Measurements from ENCODE around the gene ERMAP.

Gene ERMAP

GRCh38 chr1:42876009-42876408, 59.1 kb downstream of the ERMAP start:
- DNase-seq = no peak

GRCh38 chr1:42877380-42877779, 60.5 kb downstream of the ERMAP start:
- no peak for DNase-seq

DNA sequence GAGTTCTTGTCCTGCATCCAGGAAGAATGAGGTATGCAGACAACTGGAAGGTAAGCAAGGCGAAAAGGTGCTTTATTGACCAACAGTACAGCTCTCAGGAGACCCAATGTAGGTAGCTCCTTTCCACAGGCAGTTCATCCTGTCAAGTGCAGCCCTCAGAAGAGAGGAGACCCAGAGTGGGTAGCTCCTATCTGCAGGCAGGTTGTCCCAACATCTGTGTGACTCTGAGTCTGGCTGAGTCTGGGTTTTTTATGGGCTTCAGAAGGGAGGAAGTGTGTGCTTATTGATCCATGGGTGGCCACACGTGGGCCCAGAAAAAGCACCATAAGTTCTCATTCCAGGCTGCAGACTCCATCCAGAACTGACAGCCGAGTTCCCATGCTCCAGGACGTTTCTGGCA, 63.5 kb downstream of the ERMAP start:
- no peak for DNase-seq

DNA sequence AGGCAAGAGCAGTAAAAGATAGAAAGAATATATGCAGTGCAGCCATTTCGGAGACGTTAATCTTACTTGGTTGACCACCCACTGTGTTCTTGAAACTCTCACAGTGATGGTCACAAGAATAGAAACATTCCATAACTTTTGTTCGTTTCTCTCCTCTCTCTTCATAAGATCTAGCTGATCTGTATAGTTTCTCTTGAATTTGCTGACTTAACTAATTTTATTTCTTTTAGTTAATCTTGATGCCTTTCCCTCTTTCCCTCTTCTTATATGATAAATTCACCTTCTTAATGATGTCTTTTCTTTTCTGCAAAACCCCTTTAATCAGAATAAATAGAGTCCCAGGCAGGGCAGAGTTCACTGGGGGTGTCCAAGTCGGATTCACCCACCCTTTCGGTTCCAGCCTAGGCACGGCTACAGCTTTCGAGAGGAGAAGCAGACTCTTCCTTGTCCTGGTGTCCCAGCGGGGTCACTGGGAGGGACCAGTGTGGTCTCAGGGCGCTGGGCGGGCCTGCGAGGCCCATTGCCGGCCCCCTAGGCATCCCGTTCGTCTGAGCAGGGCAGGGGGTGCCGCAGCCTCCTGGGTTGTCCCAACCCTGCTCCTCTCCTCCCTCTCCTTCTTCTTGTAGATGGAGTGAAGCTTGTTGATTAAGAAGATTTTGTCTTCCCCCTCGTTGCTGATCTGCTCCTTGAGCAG, 69.3 kb downstream of the ERMAP start:
- DNase-seq = no peak

DNA sequence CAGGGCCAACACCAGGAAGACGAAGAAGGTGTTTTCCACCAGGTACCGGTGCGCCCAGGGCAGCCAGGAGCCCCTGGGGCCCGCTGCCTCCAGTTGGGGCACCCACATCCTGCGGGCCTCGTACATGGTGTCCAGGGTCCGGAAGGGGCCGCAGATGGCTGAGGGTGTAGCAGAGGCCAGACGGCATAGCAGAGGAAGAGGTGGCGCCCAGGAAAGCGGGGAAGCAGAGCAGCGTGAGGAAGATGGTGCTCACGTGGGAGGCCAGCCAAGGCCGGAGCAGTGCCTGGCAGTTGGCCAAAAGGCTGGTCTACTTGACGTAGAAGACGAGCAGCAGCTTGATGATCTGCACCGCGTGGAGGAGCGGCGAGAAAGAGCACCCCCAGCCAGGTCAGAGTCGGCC, 69.9 kb downstream of the ERMAP start:
- no peak for DNase-seq

GRCh38 chr1:42887366-42887765, 70.4 kb downstream of the ERMAP start:
- DNase-seq = no peak

DNA sequence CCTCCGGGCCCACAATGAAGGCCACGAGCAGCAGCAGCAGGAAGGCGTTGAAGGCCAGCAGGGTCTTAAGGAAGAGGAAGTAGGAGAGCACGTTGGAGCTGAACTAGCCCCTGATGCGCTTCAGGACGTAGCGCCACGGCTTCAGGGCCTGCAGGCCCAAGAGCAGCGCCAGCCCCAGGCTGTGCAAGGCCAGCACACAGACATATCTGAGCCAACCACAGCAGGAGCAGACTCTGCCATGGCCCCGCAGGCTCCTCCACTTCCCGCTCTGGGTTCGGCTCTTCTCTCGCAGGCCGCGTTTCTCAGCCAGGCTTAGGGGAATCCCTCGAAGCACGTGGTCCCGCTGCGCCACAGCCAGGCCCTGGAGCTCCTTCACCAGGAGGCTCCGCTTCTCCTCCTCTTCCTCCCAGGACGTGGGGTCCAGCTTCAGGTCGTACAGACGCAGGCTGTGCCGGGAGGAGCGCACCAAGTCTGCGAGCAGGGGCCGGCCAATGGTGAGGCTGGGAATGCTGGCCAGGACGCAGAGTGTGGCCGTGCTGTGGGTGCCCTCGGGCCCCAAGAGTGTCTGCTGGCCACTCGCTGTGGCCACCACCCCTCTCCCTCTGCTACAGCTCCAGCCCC, 71.2 kb downstream of the ERMAP start:
- DNase-seq = no peak

- no peak for DNase-seq
Measured at GRCh38 chr1:42889264-42889663, 72.3 kb downstream of the ERMAP start.

DNA sequence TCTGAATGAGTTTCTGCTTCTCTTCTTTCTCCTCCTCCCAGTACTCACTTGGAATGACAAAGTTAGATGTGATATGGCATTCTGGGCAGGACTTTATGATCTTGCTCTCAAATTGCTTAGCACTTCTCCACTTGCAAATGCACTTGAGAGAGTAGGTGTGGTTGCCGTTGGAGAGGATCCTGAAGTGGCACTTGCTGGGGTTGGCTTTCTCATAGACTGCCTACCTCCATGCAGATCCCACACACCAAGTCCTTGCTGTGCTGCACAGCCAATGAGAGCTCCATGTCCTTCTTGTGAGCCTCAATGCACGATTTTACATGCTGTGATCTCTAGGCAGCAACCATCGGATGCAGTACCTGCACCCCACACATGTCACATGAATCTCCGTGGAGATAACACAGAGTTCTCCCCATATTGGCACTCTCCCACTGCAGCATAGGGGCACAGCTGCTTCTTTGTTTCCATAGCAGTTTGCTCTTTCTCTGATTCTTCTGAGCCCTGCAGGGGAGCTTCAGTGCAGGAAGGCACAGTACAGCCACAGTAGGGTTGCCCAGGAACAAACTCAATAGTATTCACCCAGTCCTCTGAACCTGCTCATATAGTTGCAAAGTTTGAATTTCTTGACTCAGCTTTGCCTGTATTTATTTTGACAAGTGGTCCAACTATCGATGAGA, 74.7 kb downstream of the ERMAP start:
- no peak for DNase-seq

Data from retina (tissue), 1 donor.